Smooth muscle cell (in vitro differentiated cells): ENCODE results near the gene KCNS1. TPM values are rescaled to one million over a fixed set of nuclear protein-coding genes. Genes with fewer than 3 reads are reported as not detected.

Experiments
- DNase-seq: peaks from one replicate; lab custom pipeline; 2025; ENCODE audit not compliant: unreplicated experiment; lab: John Stamatoyannopoulos, UW
- H2AFZ ChIP-seq: fragments of 200-600 bp; sonication (generic); 2 replicates; pipeline ENCODE4 v1.6.0; 2016; ENCODE audit warnings: antibody characterized with exemption, low read depth, mild to moderate bottlenecking
- H3F3A ChIP-seq: fragments of 200-600 bp; sonication (generic); 2 replicates; pipeline ENCODE4 v1.6.0; 2017; ENCODE audit warnings: antibody characterized with exemption, low read depth
- H3K27ac ChIP-seq: fragments of 200-600 bp; sonication (generic); 2 replicates; pipeline ENCODE4 v1.5.1; 2016; ENCODE audit warnings: low read depth, mild to moderate bottlenecking
- H3K27me3 ChIP-seq: fragments of 200-600 bp; sonication (generic); 2 replicates; pipeline ENCODE4 v1.6.1; 2016; ENCODE audit warnings: low read depth, mild to moderate bottlenecking
- H3K36me3 ChIP-seq: fragments of 200-600 bp; sonication (generic); 2 replicates; pipeline ENCODE4 v1.5.1; 2016; ENCODE audit warnings: low read depth
- H3K4me1 ChIP-seq: fragments of 200-600 bp; sonication (generic); 2 replicates; pipeline ENCODE4 v1.5.1; 2016; ENCODE audit warnings: low read depth
- H3K4me2 ChIP-seq: fragments of 200-600 bp; sonication (generic); 2 replicates; pipeline ENCODE4 v1.6.0; 2016; ENCODE audit warnings: mild to moderate bottlenecking
- H3K4me3 ChIP-seq: fragments of 200-600 bp; sonication (generic); 2 replicates; pipeline ENCODE4 v1.5.1; 2016; ENCODE audit warnings: mild to moderate bottlenecking
- H3K79me2 ChIP-seq: fragments of 200-600 bp; sonication (generic); 2 replicates; pipeline ENCODE4 v1.6.0; 2016; ENCODE audit warnings: low read depth, mild to moderate bottlenecking
- H3K9ac ChIP-seq: fragments of 200-600 bp; sonication (generic); 2 replicates; pipeline ENCODE4 v1.6.0; 2016; ENCODE audit warnings: low read depth
- H3K9me3 ChIP-seq: fragments of 200-600 bp; sonication (generic); replicated peaks from 2 replicates; pipeline ENCODE4 v1.5.1; 2016; ENCODE audit warnings: low read depth
- H4K20me1 ChIP-seq: fragments of 200-600 bp; sonication (generic); 2 replicates; pipeline ENCODE4 v1.6.0; 2016; ENCODE audit warnings: low read depth
- CTCF ChIP-seq: fragments of 200-600 bp; sonication (generic); IDR thresholded peaks from 2 replicates; pipeline ENCODE4 v1.5.1; 2017; ENCODE audit warnings: borderline replicate concordance, mild to moderate bottlenecking, antibody characterized with exemption; ENCODE audit not compliant: insufficient read depth, poor library complexity, severe bottlenecking
- WGBS: methylation state at CpG from one replicate; pipeline ENCODE4 v1.1.7; 2016; ENCODE audit warnings: low lambda C conversion rate; 5-methylcytosine and 5-hydroxymethylcytosine counted together
- polyA plus RNA-seq: library from polyadenylated mRNA; unstranded; fragments of >200 nt; fragmentation: Nextera tagmentation; extraction: Ambion mirVana; gene quantifications from 2 replicates; pipeline ENCODE4 v1.2.1, GENCODE V29; 2016
- total RNA-seq: library from RNA; depleted of rRNA; stranded (reverse); fragments of >200 nt; gene quantifications from 2 replicates; pipeline ENCODE4 v1.2.3, GENCODE V29; 2014

The KCNS1 gene
- total and polyA plus RNA-seq, 2 experiments from 2014 or later = 0.35 to 1.4 TPM

GRCh38 chr20:45121388-45121787, 20.5 kb upstream of the KCNS1 start:
- Histone ChIP-seq H3K27ac (no peak overlapping the region), H3K9ac (no peak overlapping the region), H4K20me1 (no peaks in the 10 kb centered on the region), H3K9me3 (no peaks in the 10 kb centered on the region), H3K4me2 (no peak overlapping the region), H3K4me1 (no peaks in the 10 kb centered on the region), H3K36me3 (no peaks in the 10 kb centered on the region), H3F3A (no peaks in the 10 kb centered on the region), H3K27me3 (no peaks in the 10 kb centered on the region), H3K4me3 (no peak overlapping the region), H3K79me2 (no peaks in the 10 kb centered on the region), H2AFZ (no peak overlapping the region)
- WGBS = 96% methylated on average over 2 of the region's 2 CpGs
- no peak for TF ChIP-seq CTCF
- DNase-seq = no peak

GRCh38 chr20:45119556-45120266, 18.8 kb upstream of the KCNS1 start:
- H3F3A ChIP-seq = no peaks in the 10 kb centered on the region
- 88% methylated on average over 2 of the region's 2 CpGs for WGBS
- H3K4me2 ChIP-seq = no peak overlapping the region
- H3K27ac ChIP-seq = no peak overlapping the region
- H3K4me3 ChIP-seq = no peak overlapping the region
- H3K27me3 ChIP-seq = no peaks in the 10 kb centered on the region
- H3K4me1 ChIP-seq = no peaks in the 10 kb centered on the region
- DNase-seq = no peak
- H3K9me3 ChIP-seq = no peaks in the 10 kb centered on the region
- no peaks in the 10 kb centered on the region for H3K36me3 ChIP-seq
- no peak overlapping the region for H2AFZ ChIP-seq
- no peaks in the 10 kb centered on the region for H4K20me1 ChIP-seq
- no peaks in the 10 kb centered on the region for H3K79me2 ChIP-seq
- no peak overlapping the region for H3K9ac ChIP-seq
- no peak for TF ChIP-seq CTCF

- Histone ChIP-seq H3K79me2 (no peaks in the 10 kb centered on the region), H2AFZ (no peak overlapping the region), H3K4me2 (no peak overlapping the region), H3K9me3 (no peaks in the 10 kb centered on the region), H4K20me1 (no peaks in the 10 kb centered on the region), H3F3A (no peaks in the 10 kb centered on the region), H3K36me3 (no peaks in the 10 kb centered on the region), H3K27me3 (no peaks in the 10 kb centered on the region), H3K4me1 (no peaks in the 10 kb centered on the region), H3K4me3 (no peak overlapping the region), H3K27ac (no peak overlapping the region), H3K9ac (no peak overlapping the region)
- 87% methylated on average over 2 of the region's 2 CpGs for WGBS
- no peak for DNase-seq
- no peak for TF ChIP-seq CTCF
These were observed 17.1 kb upstream of the KCNS1 start for GRCh38 chr20:45118028-45118427.

GRCh38 chr20:45117581-45117980, 16.7 kb upstream of the KCNS1 start:
- no peak overlapping the region for H3K27ac ChIP-seq
- no peaks in the 10 kb centered on the region for H3K79me2 ChIP-seq
- no peaks in the 10 kb centered on the region for H3K27me3 ChIP-seq
- H3K9ac ChIP-seq = no peak overlapping the region
- no peaks in the 10 kb centered on the region for H3K4me1 ChIP-seq
- no peaks in the 10 kb centered on the region for H4K20me1 ChIP-seq
- H3K4me2 ChIP-seq = no peak overlapping the region
- no peak for TF ChIP-seq CTCF
- H3K9me3 ChIP-seq = no peaks in the 10 kb centered on the region
- no peak overlapping the region for H3K4me3 ChIP-seq
- H2AFZ ChIP-seq = no peak overlapping the region
- no peak for DNase-seq
- 92% methylated on average over 4 of the region's 4 CpGs for WGBS
- H3K36me3 ChIP-seq = no peaks in the 10 kb centered on the region
- H3F3A ChIP-seq = no peaks in the 10 kb centered on the region
